DOHH2 (cell line): ENCODE data around the gene SLC30A2.

Experiments
- H3F3A ChIP-seq: fragments of 200-600 bp; sonication (generic), shearing (Covaris generic); 2 replicates; pipeline ENCODE4 v1.6.0; 2016; ENCODE audit warnings: antibody characterized with exemption, mild to moderate bottlenecking; ENCODE audit not compliant: control insufficient read depth, insufficient read depth
- H3K27ac ChIP-seq: fragments of 200-600 bp; sonication (generic); 2 replicates; pipeline ENCODE4 v1.5.1; 2014; ENCODE audit warnings: low read depth, mild to moderate bottlenecking, low read length, moderate library complexity
- H3K27me3 ChIP-seq: fragments of 200-600 bp; sonication (generic); 2 replicates; pipeline ENCODE4 v1.6.1; 2014; ENCODE audit warnings: mild to moderate bottlenecking, low read length, mixed read lengths; ENCODE audit not compliant: control insufficient read depth
- H3K36me3 ChIP-seq: fragments of 200-600 bp; sonication (generic); 2 replicates; pipeline ENCODE4 v1.6.1; 2014; ENCODE audit warnings: mild to moderate bottlenecking, low read length, moderate library complexity, mixed read lengths; ENCODE audit not compliant: control insufficient read depth
- H3K4me1 ChIP-seq: fragments of 200-600 bp; sonication (generic); 2 replicates; pipeline ENCODE4 v1.6.1; 2014; ENCODE audit warnings: mild to moderate bottlenecking, low read length, mixed read lengths; ENCODE audit not compliant: control insufficient read depth
- H3K4me2 ChIP-seq: fragments of 200-600 bp; sonication (generic); 2 replicates; pipeline ENCODE4 v1.6.0; 2014; ENCODE audit warnings: mild to moderate bottlenecking, low read length, moderate library complexity
- H3K4me3 ChIP-seq: fragments of 200-600 bp; sonication (generic); 2 replicates; pipeline ENCODE4 v1.5.1; 2014; ENCODE audit warnings: mild to moderate bottlenecking, low read length, mixed read lengths
- H3K79me2 ChIP-seq: fragments of 200-600 bp; sonication (generic); 2 replicates; pipeline ENCODE4 v1.6.1; 2014; ENCODE audit warnings: mild to moderate bottlenecking, low read length, mixed read lengths; ENCODE audit not compliant: control insufficient read depth
- H3K9me2 ChIP-seq: fragments of 200-600 bp; sonication (generic); replicated peaks from 2 replicates; pipeline ENCODE4 v1.6.1; 2014; ENCODE audit warnings: mild to moderate bottlenecking, low read length, mixed read lengths; ENCODE audit not compliant: control insufficient read depth
- H3K9me3 ChIP-seq: fragments of 200-600 bp; sonication (generic); 2 replicates; pipeline ENCODE4 v1.6.1; 2014; ENCODE audit warnings: antibody characterized with exemption, low read length, mixed read lengths; ENCODE audit not compliant: control insufficient read depth, insufficient read depth
- H4K20me1 ChIP-seq: fragments of 200-600 bp; sonication (generic); 2 replicates; pipeline ENCODE4 v1.6.0; 2014; ENCODE audit warnings: low read depth, mild to moderate bottlenecking, antibody characterized with exemption, low read length, moderate library complexity; ENCODE audit not compliant: control insufficient read depth, insufficient read depth
- CTCF ChIP-seq: fragments of 200-600 bp; sonication (generic); IDR thresholded peaks from one replicate; pipeline ENCODE4 v1.5.1; 2014; ENCODE audit warnings: antibody characterized with exemption, mild to moderate bottlenecking, low read depth, low read length; ENCODE audit not compliant: poor library complexity, severe bottlenecking
- EZH2phosphoT487 ChIP-seq: fragments of 200-600 bp; sonication (generic); IDR thresholded peaks from 2 replicates; pipeline ENCODE4 v1.6.1; 2017; ENCODE audit warnings: borderline replicate concordance, mild to moderate bottlenecking, antibody characterized with exemption, low read length, moderate library complexity, mixed read lengths

SLC30A2 gene

GRCh38 chr1:26053718-26054560 is 8.0 kb upstream of the SLC30A2 start:
- H3K79me2 ChIP-seq: no peaks in the 10 kb centered on the region
- no peaks in the 10 kb centered on the region for H3K4me1 ChIP-seq
- H4K20me1 ChIP-seq: no peaks in the 10 kb centered on the region
- no peak overlapping the region for H3K4me3 ChIP-seq
- H3K4me2 ChIP-seq: no peak overlapping the region
- no peaks in the 10 kb centered on the region for H3K36me3 ChIP-seq
- H3K9me2 ChIP-seq: no peaks in the 10 kb centered on the region
- TF ChIP-seq EZH2phosphoT487 (no peak), CTCF (no peak)
- H3K27ac ChIP-seq: no peak overlapping the region
- peaks cover 48% of the 10 kb centered on the region for H3K27me3 ChIP-seq
- no peaks in the 10 kb centered on the region for H3F3A ChIP-seq
- H3K9me3 ChIP-seq: no peaks in the 10 kb centered on the region

GRCh38 chr1:26050248-26050640 is 4.3 kb upstream of the SLC30A2 start:
- Histone ChIP-seq H3K36me3 (no peaks in the 10 kb centered on the region), H3K4me2 (no peak overlapping the region), H4K20me1 (no peaks in the 10 kb centered on the region), H3K9me3 (no peaks in the 10 kb centered on the region), H3F3A (no peaks in the 10 kb centered on the region), H3K27ac (no peak overlapping the region), H3K4me1 (no peaks in the 10 kb centered on the region), H3K4me3 (no peak overlapping the region), H3K9me2 (no peaks in the 10 kb centered on the region), H3K79me2 (no peaks in the 10 kb centered on the region), H3K27me3 (peaks cover 56% of the 10 kb centered on the region)
- TF ChIP-seq EZH2phosphoT487 (no peak), CTCF (no peak)

- H3K9me3 ChIP-seq: no peaks in the 10 kb centered on the region
- TF ChIP-seq CTCF (no peak), EZH2phosphoT487 (no peak)
- H3K9me2 ChIP-seq: no peaks in the 10 kb centered on the region
- H3K27ac ChIP-seq: no peak overlapping the region
- H3K4me3 ChIP-seq: no peak overlapping the region
- no peaks in the 10 kb centered on the region for H4K20me1 ChIP-seq
- H3K4me1 ChIP-seq: no peaks in the 10 kb centered on the region
- no peaks in the 10 kb centered on the region for H3K36me3 ChIP-seq
- H3K4me2 ChIP-seq: no peak overlapping the region
- peaks cover 62% of the 10 kb centered on the region for H3K27me3 ChIP-seq
- no peaks in the 10 kb centered on the region for H3F3A ChIP-seq
- no peaks in the 10 kb centered on the region for H3K79me2 ChIP-seq
These were observed 3.8 kb upstream of the SLC30A2 start for GRCh38 chr1:26049531-26050247.
